T-helper 2 cell treated with Interferon-gamma antibody and Interleukin-4, amounts not matched to agents 100 ng/mL and 5 ng/mL, for 36 hours (primary cell): Measurements from ENCODE around the gene HCN2. TPM values are rescaled to one million over a fixed set of nuclear protein-coding genes. Genes with fewer than 3 reads are reported as not detected.

Experiments used
- total RNA-seq: library from RNA; stranded (reverse); gene quantifications from 2 replicates; pipeline ENCODE4 v1.2.3, GENCODE V29; 2022

The HCN2 gene
- total RNA-seq, 1 donor from 2014 or later = 1.5 TPM

Other genes starting within 250 kb of the HCN2 start
- gene MIER2, start 245.1 kb upstream of the HCN2 start, total RNA-seq = 23.8 and 26.4 TPM in 2 replicates
- gene C2CD4C, start 180.7 kb upstream of the HCN2 start, total RNA-seq = 0.05 and 0.09 TPM in 2 replicates
- gene SHC2, start 128.8 kb upstream of the HCN2 start, total RNA-seq = not detected in 2 replicates
- 0.18 and 0.36 TPM in 2 replicates for gene MADCAM1, start 93.4 kb upstream of the HCN2 start, total RNA-seq
- gene TPGS1, start 82.4 kb upstream of the HCN2 start, total RNA-seq = 20.0 and 21.8 TPM in 2 replicates
- 39.8 and 43.5 TPM in 2 replicates for gene CDC34, start 58.1 kb upstream of the HCN2 start, total RNA-seq
- gene GZMM, start 45.8 kb upstream of the HCN2 start, total RNA-seq = 44.5 and 48.2 TPM in 2 replicates
- 226 and 237 TPM in 2 replicates for gene BSG, start 17.3 kb upstream of the HCN2 start, total RNA-seq
- 50.6 and 53.9 TPM in 2 replicates for gene POLRMT, start 43.7 kb downstream of the HCN2 start, total RNA-seq
- not detected in 2 replicates for gene FGF22, start 50.0 kb downstream of the HCN2 start, total RNA-seq
- gene RNF126, start 73.3 kb downstream of the HCN2 start, total RNA-seq = 74.1 and 80.9 TPM in 2 replicates
- 2.5 and 3.3 TPM in 2 replicates for gene FSTL3, start 86.5 kb downstream of the HCN2 start, total RNA-seq
- gene PRSS57, start 105.6 kb downstream of the HCN2 start, total RNA-seq = not detected in 2 replicates
- gene PALM, start 119.1 kb downstream of the HCN2 start, total RNA-seq = not detected in 2 replicates
- not detected in 2 replicates for gene MISP, start 161.2 kb downstream of the HCN2 start, total RNA-seq
- gene PTBP1, start 207.6 kb downstream of the HCN2 start, total RNA-seq = 616 and 655 TPM in 2 replicates
- gene PLPPR3, start 232.1 kb downstream of the HCN2 start, total RNA-seq = not detected in 2 replicates
- not detected in 2 replicates for gene AZU1, start 238.0 kb downstream of the HCN2 start, total RNA-seq